ENCODE measurements around the gene SNRNP48.

The SNRNP48 gene

GRCh38 chr6:7604003-7604402 lies 14.0 kb downstream of the SNRNP48 start:
- no peak for DNase-seq (ENCODE audit: low read depth, low spot score)
- ChIA-PET POLR2A (no interaction called here), CTCF (interaction anchor here (1.2 to 4.1 kb wide), 4 partner anchors 9 to 329 kb away, joined by 3 to 16 read pairs (median 10); no protein-coding TSS in a partner anchor)
- H3K4me3 ChIP-seq (ENCODE audit: low read depth, low read length) = no peak overlapping the region
- TF ChIP-seq CTCF (IDR thresholded peaks at IDR 0.05; ENCODE audit: insufficient read depth, low read length, missing control alignments) = no peak

GRCh38 chr6:7604506-7604905 lies 14.5 kb downstream of the SNRNP48 start:
- no peak for DNase-seq (ENCODE audit: low read depth, low spot score)
- H3K4me3 ChIP-seq (ENCODE audit: low read depth, low read length) = no peak overlapping the region
- ChIA-PET CTCF (interaction anchor here (1.2 to 4.1 kb wide), 4 partner anchors 10 to 329 kb away, joined by 3 to 16 read pairs (median 10); no protein-coding TSS in a partner anchor), POLR2A (no interaction called here)
- TF ChIP-seq CTCF (IDR thresholded peaks at IDR 0.05; ENCODE audit: insufficient read depth, low read length, missing control alignments) = no peak

GRCh38 chr6:7615611-7616383 lies 25.8 kb downstream of the SNRNP48 start:
- no peak for DNase-seq (ENCODE audit: low read depth, low spot score)
- ChIA-PET CTCF (interaction anchor here (0.7 to 10.6 kb wide), 42 partner anchors 8 to 941 kb away, joined by 3 to 149 read pairs (median 4); no protein-coding TSS in a partner anchor), POLR2A (interaction anchor here (0.7 kb wide), 1 partner anchor 340 kb away, joined by 4 read pairs; no protein-coding TSS in a partner anchor)
- TF ChIP-seq CTCF (IDR thresholded peaks at IDR 0.05; ENCODE audit: insufficient read depth, low read length, missing control alignments) = peak; percentile 61
- H3K4me3 ChIP-seq (ENCODE audit: low read depth, low read length) = no peak overlapping the region

- POLR2A ChIA-PET = interaction anchor here (0.7 kb wide), 1 partner anchor 110 kb away, joined by 3 read pairs; no protein-coding TSS in a partner anchor
- peak; percentile 16 for DNase-seq (ENCODE audit: low read depth, low spot score)
- no peak for TF ChIP-seq CTCF (IDR thresholded peaks at IDR 0.05; ENCODE audit: insufficient read depth, low read length, missing control alignments)
- no peak overlapping the region for H3K4me3 ChIP-seq (ENCODE audit: low read depth, low read length)
- CTCF ChIA-PET = interaction anchor here (0.9 to 10.6 kb wide), 5 partner anchors 11 to 442 kb away, joined by 3 to 149 read pairs (median 4); no protein-coding TSS in a partner anchor
These were observed 28.1 kb downstream of the SNRNP48 start for GRCh38 chr6:7617801-7618764.

GRCh38 chr6:7621761-7622160 lies 31.8 kb downstream of the SNRNP48 start:
- POLR2A ChIA-PET = interaction anchor here (0.6 kb wide), 1 partner anchor 343 kb away, joined by 3 read pairs; no protein-coding TSS in a partner anchor
- CTCF ChIA-PET = interaction anchor here (1.4 to 2.9 kb wide), 5 partner anchors 9 to 437 kb away, joined by 4 to 16 read pairs (median 7); no protein-coding TSS in a partner anchor
- no peak for TF ChIP-seq CTCF (IDR thresholded peaks at IDR 0.05; ENCODE audit: insufficient read depth, low read length, missing control alignments)
- H3K4me3 ChIP-seq (ENCODE audit: low read depth, low read length) = no peak overlapping the region
- DNase-seq (ENCODE audit: low read depth, low spot score) = no peak

All from AG04449 (cell line).